ENCODE results near the gene RP2.

Gene RP2

GRCh38 chrX:46838974-46839480 lies 2.2 kb downstream of the RP2 start:
- Histone ChIP-seq H3K27me3 (ENCODE audit: control insufficient read depth, insufficient read depth, low read length) (no peaks in the 10 kb centered on the region), H2AFZ (no peak overlapping the region), H3K36me3 (ENCODE audit: control insufficient read depth, insufficient read depth, low read length) (no peaks in the 10 kb centered on the region), H3K4me2 (ENCODE audit: low read length) (peak overlapping the region; percentile 22), H3K9ac (no peak overlapping the region), H3K27ac (no peak overlapping the region), H3K4me1 (no peaks in the 10 kb centered on the region), H3K4me3 (ENCODE audit: low read depth, low read length) (no peak overlapping the region), H3K9me3 (ENCODE audit: control insufficient read depth, low read length) (no peaks in the 10 kb centered on the region), H3K79me2 (peaks cover 8% of the 10 kb centered on the region)
- no peak for TF ChIP-seq CTCF (IDR thresholded peaks at IDR 0.05)

DNA sequence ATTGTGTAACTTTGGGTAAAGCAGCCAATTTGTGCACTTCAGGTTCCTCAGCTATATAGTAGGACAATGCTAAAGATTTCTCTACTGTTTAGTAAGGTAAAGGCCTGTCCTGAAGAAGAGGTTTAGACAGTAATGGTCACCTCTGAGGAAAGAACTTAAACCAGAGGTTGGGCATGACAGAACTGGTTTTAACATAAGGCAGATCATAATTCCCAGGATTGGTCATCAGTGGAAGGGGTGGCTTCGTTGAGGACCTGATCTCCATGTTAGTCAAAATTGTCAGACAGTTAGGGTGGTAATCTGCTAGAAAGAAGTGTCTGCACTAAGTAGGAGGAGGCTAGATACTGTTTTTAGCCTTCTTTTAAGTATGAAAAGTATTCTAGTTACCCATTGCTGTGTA lies 4.1 kb downstream of the RP2 start:
- Histone ChIP-seq H3K79me2 (peaks cover 9% of the 10 kb centered on the region), H3K27ac (no peak overlapping the region), H3K4me2 (ENCODE audit: low read length) (no peak overlapping the region), H3K36me3 (ENCODE audit: control insufficient read depth, insufficient read depth, low read length) (no peaks in the 10 kb centered on the region), H3K9ac (no peak overlapping the region), H3K27me3 (ENCODE audit: control insufficient read depth, insufficient read depth, low read length) (no peaks in the 10 kb centered on the region), H3K4me1 (no peaks in the 10 kb centered on the region), H2AFZ (no peak overlapping the region), H3K4me3 (ENCODE audit: low read depth, low read length) (no peak overlapping the region), H3K9me3 (ENCODE audit: control insufficient read depth, low read length) (no peaks in the 10 kb centered on the region)
- TF ChIP-seq CTCF (IDR thresholded peaks at IDR 0.05), result no peak

DNA sequence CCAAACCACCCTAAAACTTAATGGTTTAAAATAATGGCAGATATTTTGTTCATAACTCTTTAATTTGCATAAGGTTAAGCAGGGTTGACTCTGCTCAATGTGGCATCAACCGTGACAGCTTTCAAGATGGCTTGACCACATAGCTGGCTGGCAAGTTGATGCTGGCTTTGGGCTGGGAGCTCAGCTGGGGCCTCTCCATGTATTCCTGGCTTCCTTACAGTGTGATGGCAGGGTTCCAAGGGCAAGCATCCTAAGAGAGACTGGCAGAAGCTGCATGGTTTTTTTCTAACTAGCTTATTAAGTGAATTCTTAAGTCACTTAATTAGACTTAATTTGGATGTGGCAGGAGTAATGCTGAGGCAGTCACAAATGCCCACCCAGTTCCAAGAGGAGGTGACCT lies 4.5 kb downstream of the RP2 start:
- peaks cover 9% of the 10 kb centered on the region for H3K79me2 ChIP-seq
- H3K27me3 ChIP-seq (ENCODE audit: control insufficient read depth, insufficient read depth, low read length), result no peaks in the 10 kb centered on the region
- no peak overlapping the region for H3K4me3 ChIP-seq (ENCODE audit: low read depth, low read length)
- no peak for TF ChIP-seq CTCF (IDR thresholded peaks at IDR 0.05)
- H3K4me1 ChIP-seq, result no peaks in the 10 kb centered on the region
- no peak overlapping the region for H2AFZ ChIP-seq
- no peak overlapping the region for H3K9ac ChIP-seq
- H3K9me3 ChIP-seq (ENCODE audit: control insufficient read depth, low read length), result no peaks in the 10 kb centered on the region
- H3K27ac ChIP-seq, result no peak overlapping the region
- no peak overlapping the region for H3K4me2 ChIP-seq (ENCODE audit: low read length)
- no peaks in the 10 kb centered on the region for H3K36me3 ChIP-seq (ENCODE audit: control insufficient read depth, insufficient read depth, low read length)

GRCh38 chrX:46844913-46845312 lies 8.1 kb downstream of the RP2 start:
- Histone ChIP-seq H3K27me3 (ENCODE audit: control insufficient read depth, insufficient read depth, low read length) (no peaks in the 10 kb centered on the region), H3K4me1 (no peaks in the 10 kb centered on the region), H2AFZ (no peak overlapping the region), H3K79me2 (peaks cover 10% of the 10 kb centered on the region), H3K27ac (no peak overlapping the region), H3K9ac (no peak overlapping the region), H3K4me3 (ENCODE audit: low read depth, low read length) (no peak overlapping the region), H3K36me3 (ENCODE audit: control insufficient read depth, insufficient read depth, low read length) (no peaks in the 10 kb centered on the region), H3K9me3 (ENCODE audit: control insufficient read depth, low read length) (no peaks in the 10 kb centered on the region), H3K4me2 (ENCODE audit: low read length) (no peak overlapping the region)
- no peak for TF ChIP-seq CTCF (IDR thresholded peaks at IDR 0.05)

GRCh38 chrX:46849933-46850332 lies 13.1 kb downstream of the RP2 start:
- Histone ChIP-seq H3K36me3 (ENCODE audit: control insufficient read depth, insufficient read depth, low read length) (no peaks in the 10 kb centered on the region), H3K27me3 (ENCODE audit: control insufficient read depth, insufficient read depth, low read length) (no peaks in the 10 kb centered on the region), H3K9ac (no peak overlapping the region), H3K4me1 (no peaks in the 10 kb centered on the region), H3K9me3 (ENCODE audit: control insufficient read depth, low read length) (no peaks in the 10 kb centered on the region), H3K4me2 (ENCODE audit: low read length) (no peak overlapping the region), H3K4me3 (ENCODE audit: low read depth, low read length) (no peak overlapping the region), H3K27ac (no peak overlapping the region), H3K79me2 (peaks cover 9% of the 10 kb centered on the region), H2AFZ (no peak overlapping the region)
- no peak for TF ChIP-seq CTCF (IDR thresholded peaks at IDR 0.05)
